GM12801 (cell line): ENCODE data around the gene DENND11.

ENCODE experiments used
- CTCF ChIP-seq: IDR thresholded peaks from one replicate; pipeline ENCODE4 v1.5.1; 2011; ENCODE audit warnings: control low read depth; ENCODE audit not compliant: insufficient read length; ENCODE audit errors: extremely low read depth

Gene DENND11

GRCh38 chr7:141675436-141676215, 26.3 kb downstream of the DENND11 start:
- TF ChIP-seq CTCF: no peak

- no peak for TF ChIP-seq CTCF
Observed at GRCh38 chr7:141674702-141675101, 27.3 kb downstream of the DENND11 start.

GRCh38 chr7:141674171-141674671, 27.7 kb downstream of the DENND11 start:
- TF ChIP-seq CTCF: no peak

- TF ChIP-seq CTCF: no peak
Observed at GRCh38 chr7:141673346-141673745, 28.6 kb downstream of the DENND11 start.

GRCh38 chr7:141671705-141672496, 30.1 kb downstream of the DENND11 start:
- no peak for TF ChIP-seq CTCF

GRCh38 chr7:141668853-141669252, 33.1 kb downstream of the DENND11 start:
- no peak for TF ChIP-seq CTCF

- no peak for TF ChIP-seq CTCF
Observed at GRCh38 chr7:141666071-141666470, 35.9 kb downstream of the DENND11 start.
